Measurements from ENCODE around the gene KLHL29.

DNA sequence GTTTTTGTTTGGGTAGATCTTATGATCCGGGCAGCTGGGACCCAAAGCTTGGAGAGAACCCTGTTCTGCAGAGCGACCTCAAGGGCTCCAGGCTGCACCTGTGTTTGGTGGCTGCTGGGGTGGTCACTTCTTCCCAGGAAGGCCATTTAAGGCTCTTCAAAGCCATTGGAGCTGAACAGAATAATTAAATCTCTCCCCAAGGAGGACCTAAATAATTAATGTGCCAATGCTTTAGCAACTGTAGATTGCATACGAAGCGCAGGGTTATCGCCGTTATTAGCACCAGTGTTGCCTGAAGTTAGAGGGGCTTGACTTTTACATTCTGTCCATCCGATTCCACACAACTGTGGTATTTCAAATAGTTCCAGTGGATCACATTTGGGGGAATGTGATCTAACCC lies 290.5 kb downstream of the KLHL29 start:
- TF ChIP-seq EZH2phosphoT487 (IDR thresholded peaks at IDR 0.05; ENCODE audit: borderline replicate concordance, low read length), result no peak
- TF ChIP-seq, protein P1, sequence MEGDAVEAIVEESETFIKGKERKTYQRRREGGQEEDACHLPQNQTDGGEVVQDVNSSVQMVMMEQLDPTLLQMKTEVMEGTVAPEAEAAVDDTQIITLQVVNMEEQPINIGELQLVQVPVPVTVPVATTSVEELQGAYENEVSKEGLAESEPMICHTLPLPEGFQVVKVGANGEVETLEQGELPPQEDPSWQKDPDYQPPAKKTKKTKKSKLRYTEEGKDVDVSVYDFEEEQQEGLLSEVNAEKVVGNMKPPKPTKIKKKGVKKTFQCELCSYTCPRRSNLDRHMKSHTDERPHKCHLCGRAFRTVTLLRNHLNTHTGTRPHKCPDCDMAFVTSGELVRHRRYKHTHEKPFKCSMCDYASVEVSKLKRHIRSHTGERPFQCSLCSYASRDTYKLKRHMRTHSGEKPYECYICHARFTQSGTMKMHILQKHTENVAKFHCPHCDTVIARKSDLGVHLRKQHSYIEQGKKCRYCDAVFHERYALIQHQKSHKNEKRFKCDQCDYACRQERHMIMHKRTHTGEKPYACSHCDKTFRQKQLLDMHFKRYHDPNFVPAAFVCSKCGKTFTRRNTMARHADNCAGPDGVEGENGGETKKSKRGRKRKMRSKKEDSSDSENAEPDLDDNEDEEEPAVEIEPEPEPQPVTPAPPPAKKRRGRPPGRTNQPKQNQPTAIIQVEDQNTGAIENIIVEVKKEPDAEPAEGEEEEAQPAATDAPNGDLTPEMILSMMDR (conservative IDR thresholded peaks at IDR 0.05; ENCODE audit: low read depth, low read length), result no peak
